Prostate gland (tissue), 2 donors: ENCODE data around the gene LSAMP. TPM values are rescaled to one million over a fixed set of nuclear protein-coding genes. Genes with fewer than 3 reads are reported as not detected.

ENCODE experiments used
- DNase-seq: peaks from one replicate; pipeline ENCODE4 v3.0.0-alpha.2; 2019; ENCODE audit warnings: low spot score
- H3K27ac ChIP-seq, 2 donors: fragments of 200-600 bp; sonication (generic); 2 replicates each; pipeline ENCODE4 v1.5.1; 2017 to 2019
- H3K27me3 ChIP-seq: fragments of 200-600 bp; sonication (generic); replicated peaks from 2 replicates; pipeline ENCODE4 v1.5.1; 2019; ENCODE audit not compliant: insufficient read depth
- H3K36me3 ChIP-seq, 2 donors: fragments of 200-600 bp; sonication (generic); 1 replicate in 1 of 2; 2 replicates in 1 of 2; pipeline versions ENCODE4 v1.5.1 to v1.8.1; 2017 to 2019
- H3K4me1 ChIP-seq: fragments of 200-600 bp; sonication (generic); replicated peaks from 2 replicates; pipeline ENCODE4 v1.5.1; 2019
- H3K4me3 ChIP-seq, 2 donors: fragments of 200-600 bp; sonication (generic); 2 replicates each; pipeline ENCODE4 v1.5.1; 2017 to 2019
- H3K9me3 ChIP-seq: fragments of 200-600 bp; sonication (generic); 2 replicates; pipeline ENCODE4 v1.5.1; 2017
- CTCF ChIP-seq, 4 experiments: fragments of 200-600 bp in 2 of 4; fragments of 450-650 bp in 2 of 4; sonication (generic) in 2 of 4; IDR thresholded peaks; 1 replicate in 3 of 4; 2 replicates in 1 of 4; pipeline ENCODE4 v1.5.1; 2016 to 2019; ENCODE audit warnings: antibody characterized with exemption in 4 of 4, mild to moderate bottlenecking in 2 of 4, moderate library complexity in 2 of 4
- POLR2A ChIP-seq: fragments of 450-650 bp; IDR thresholded peaks from one replicate; pipeline ENCODE4 v1.6.1; 2016; ENCODE audit warnings: antibody characterized with exemption, mild to moderate bottlenecking
- POLR2AphosphoS5 ChIP-seq: sonication (generic); formaldehyde crosslinking; IDR thresholded peaks from one replicate; pipeline ENCODE4 v1.6.1; 2017; ENCODE audit warnings: antibody characterized with exemption
- WGBS: methylation state at CpG from one replicate; pipeline ENCODE4 v1.1.5; 2018; 5-methylcytosine and 5-hydroxymethylcytosine counted together
- intact Hi-C: fragments of 100-400 bp; cut with DNase I; formaldehyde crosslinking; loops from one replicate; pipeline ENCODE4 v1.14.2; 2022
- total RNA-seq, 2 donors: library from RNA; depleted of rRNA; stranded (reverse); fragments of >200 nt; gene quantifications; one replicate each; pipeline ENCODE4 v1.1.0, GENCODE V29; 2016

The LSAMP gene
- total RNA-seq, 2 donors from 2014 or later, result 15.4 to 38.0 TPM

DNA sequence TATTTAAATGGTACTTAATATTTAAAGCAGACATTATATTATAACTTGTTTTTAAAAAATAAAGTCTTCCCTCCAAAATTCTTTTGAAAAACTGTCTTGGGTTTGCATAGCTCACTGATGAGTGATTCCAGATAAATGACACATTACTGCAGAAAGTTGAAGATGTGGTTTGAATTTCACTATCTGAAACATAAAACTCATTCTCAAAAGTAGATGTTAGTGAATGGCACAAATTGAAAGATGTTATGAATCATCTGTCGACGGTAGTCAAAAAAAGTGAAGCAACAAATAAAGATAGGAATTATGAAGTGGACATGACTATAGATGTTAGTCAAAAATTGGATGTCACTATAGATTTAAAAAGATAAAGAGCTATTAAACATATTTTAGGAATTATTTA lies 541.4 kb downstream of the LSAMP start:
- 93% methylated on average over 2 of the region's 2 CpGs for WGBS
- H3K27me3 ChIP-seq, result no peaks in the 10 kb centered on the region

DNA sequence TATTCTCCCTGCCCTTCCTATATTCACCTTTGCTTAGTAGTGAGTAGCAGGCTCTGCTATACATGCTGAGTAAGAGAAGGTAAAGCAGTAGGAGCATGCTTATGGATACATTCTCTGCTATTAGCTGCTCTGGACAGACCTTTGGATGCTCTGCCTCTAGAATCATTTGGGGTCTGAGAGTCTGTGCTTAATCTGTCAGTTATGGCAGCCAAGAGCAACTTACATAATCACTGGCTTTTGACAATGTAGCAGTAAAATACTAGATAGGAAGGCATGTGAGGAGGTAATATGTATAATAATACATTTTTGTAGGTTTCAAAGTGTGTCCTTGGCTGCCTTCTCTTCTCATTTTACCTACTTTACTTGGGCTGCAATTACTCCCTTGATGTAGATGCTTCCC lies 544.3 kb downstream of the LSAMP start:
- H3K36me3 ChIP-seq, result no peaks in the 10 kb centered on the region
- no peak overlapping the region for H3K4me3 ChIP-seq
- no peak overlapping the region for H3K27ac ChIP-seq
- intact Hi-C loops, result no loop called here
- H3K4me1 ChIP-seq, result no peaks in the 10 kb centered on the region
- H3K9me3 ChIP-seq, result no peaks in the 10 kb centered on the region
- DNase-seq, result no peak
- no peak for TF ChIP-seq POLR2AphosphoS5
- no peaks in the 10 kb centered on the region for H3K27me3 ChIP-seq

More for the DNA sequence above, 541.4 kb downstream of the LSAMP start:
- no peaks in the 10 kb centered on the region for H3K36me3 ChIP-seq
- no peak overlapping the region for H3K4me3 ChIP-seq
- TF ChIP-seq POLR2A, result no peak
- no peak for TF ChIP-seq CTCF (IDR thresholded peaks at IDR 0.05)
- no peak for TF ChIP-seq POLR2AphosphoS5
- no peak for DNase-seq
- H3K9me3 ChIP-seq, result no peaks in the 10 kb centered on the region
- H3K27ac ChIP-seq, result no peak overlapping the region
- intact Hi-C loops, result no loop called here
- no peaks in the 10 kb centered on the region for H3K4me1 ChIP-seq

DNA sequence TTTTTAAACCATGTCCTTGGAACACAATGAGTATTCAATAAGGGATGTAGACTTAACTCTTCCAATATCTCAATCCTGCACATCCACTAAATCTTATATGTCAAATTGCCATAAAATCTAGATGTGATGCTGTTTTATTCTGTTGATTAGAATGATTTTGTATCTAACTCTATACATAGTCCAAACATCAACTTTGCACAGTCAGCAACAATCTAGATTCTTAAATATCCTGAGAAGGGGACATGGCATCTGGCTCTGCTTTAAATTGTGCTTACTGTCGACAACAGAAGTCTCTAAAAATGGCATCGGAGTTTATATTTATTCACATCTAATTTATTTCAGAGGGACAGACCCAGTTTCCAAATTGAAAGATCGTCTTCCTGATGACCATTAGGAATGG lies 545.8 kb downstream of the LSAMP start:
- no peak for TF ChIP-seq POLR2A
- no peak overlapping the region for H3K27ac ChIP-seq
- no peak for DNase-seq
- no peaks in the 10 kb centered on the region for H3K36me3 ChIP-seq
- WGBS, result 95% methylated on average over 3 of the region's 3 CpGs
- intact Hi-C loops, result no loop called here
- no peak overlapping the region for H3K4me3 ChIP-seq
- H3K27me3 ChIP-seq, result no peaks in the 10 kb centered on the region
- H3K4me1 ChIP-seq, result no peaks in the 10 kb centered on the region
- H3K9me3 ChIP-seq, result no peaks in the 10 kb centered on the region

- H3K9me3 ChIP-seq, result no peaks in the 10 kb centered on the region
- WGBS, result 71% methylated on average over 3 of the region's 3 CpGs
- H3K36me3 ChIP-seq, result no peaks in the 10 kb centered on the region
- TF ChIP-seq CTCF (IDR thresholded peaks at IDR 0.05) (no peak), POLR2AphosphoS5 (no peak), POLR2A (no peak)
- no peaks in the 10 kb centered on the region for H3K4me1 ChIP-seq
- no peak overlapping the region for H3K4me3 ChIP-seq
- DNase-seq, result no peak
- H3K27me3 ChIP-seq, result no peaks in the 10 kb centered on the region
- no peak overlapping the region for H3K27ac ChIP-seq
- intact Hi-C loops, result no loop called here
Measured at GRCh38 chr3:115898656-115899410, 546.5 kb downstream of the LSAMP start.

DNA sequence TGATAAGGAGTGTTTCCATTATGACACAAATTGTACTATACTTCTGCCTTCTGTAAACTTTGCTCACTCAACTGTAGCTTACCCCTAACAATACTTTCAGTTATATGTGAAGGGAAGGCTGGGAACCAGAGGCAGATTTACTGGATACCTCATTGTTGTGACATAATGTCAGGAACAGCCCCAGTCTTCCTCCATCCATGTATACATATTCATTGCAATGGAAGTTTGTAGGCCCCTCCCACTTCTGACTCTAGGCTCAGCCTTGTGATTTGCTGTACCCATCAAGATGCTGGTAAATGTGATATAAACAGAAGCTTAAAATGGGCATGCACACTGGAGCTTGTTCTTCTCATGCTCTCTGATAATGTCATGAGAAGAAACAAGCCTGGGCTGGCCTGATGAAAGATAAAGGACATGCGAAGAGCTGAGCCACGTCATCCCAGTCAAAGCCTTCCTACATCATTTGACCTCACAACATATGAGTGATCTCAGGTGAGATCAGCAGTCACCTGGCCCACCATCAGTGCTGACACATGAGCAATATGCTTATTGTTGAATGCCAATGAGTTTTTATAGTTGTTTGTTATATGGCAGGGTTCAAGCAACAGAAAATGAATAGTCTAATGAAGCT lies 554.2 kb downstream of the LSAMP start:
- no peak overlapping the region for H3K27ac ChIP-seq
- WGBS, result 63% methylated on average over 2 of the region's 2 CpGs
- intact Hi-C loops, result no loop called here
- H3K27me3 ChIP-seq, result no peaks in the 10 kb centered on the region
- no peaks in the 10 kb centered on the region for H3K9me3 ChIP-seq
- no peak for DNase-seq
- H3K4me3 ChIP-seq, result no peak overlapping the region
- H3K4me1 ChIP-seq, result no peaks in the 10 kb centered on the region
- no peak for TF ChIP-seq POLR2A
- TF ChIP-seq POLR2AphosphoS5, result no peak
- no peak for TF ChIP-seq CTCF (IDR thresholded peaks at IDR 0.05)
- H3K36me3 ChIP-seq, result no peaks in the 10 kb centered on the region

DNA sequence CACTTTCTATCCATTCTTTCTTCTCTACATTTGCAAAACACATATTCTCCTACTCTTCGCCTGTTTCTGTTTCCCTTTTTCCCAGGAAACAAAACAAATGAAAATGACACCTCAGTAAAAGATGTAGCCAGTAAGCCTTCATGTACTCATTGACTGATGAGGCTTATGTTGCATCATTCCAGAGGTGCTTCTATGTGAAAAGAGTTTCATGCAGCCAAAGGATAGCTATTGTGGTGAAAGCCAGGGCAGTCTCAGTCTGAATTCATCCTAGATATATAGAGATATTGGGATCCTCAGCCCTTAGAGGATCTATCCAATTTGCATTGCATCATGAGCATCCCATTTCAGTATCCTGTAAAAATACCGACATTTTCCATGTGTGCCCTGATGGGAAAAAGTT lies 554.7 kb downstream of the LSAMP start:
- Histone ChIP-seq H3K4me1 (no peaks in the 10 kb centered on the region), H3K4me3 (no peak overlapping the region), H3K27me3 (no peaks in the 10 kb centered on the region), H3K9me3 (no peaks in the 10 kb centered on the region), H3K36me3 (no peaks in the 10 kb centered on the region), H3K27ac (no peak overlapping the region)
- no peak for TF ChIP-seq POLR2A
- no peak for TF ChIP-seq CTCF (IDR thresholded peaks at IDR 0.05)
- TF ChIP-seq POLR2AphosphoS5, result no peak
- intact Hi-C loops, result no loop called here
- no peak for DNase-seq
- WGBS, result 89% methylated on average over 2 of the region's 2 CpGs
